ENCODE measurements around the gene CFAP45. TPM values are rescaled to one million over a fixed set of nuclear protein-coding genes. Genes with fewer than 3 reads are reported as not detected.

The CFAP45 gene
- total RNA-seq, 2 donors from 2014 or later = 0.38 to 3.0 TPM

GRCh38 chr1:159923203-159924024, 23.4 kb upstream of the CFAP45 start:
- H3K27me3 Mint-ChIP-seq = no peaks in the 10 kb centered on the region
- H3K9me3 Mint-ChIP-seq = no peaks in the 10 kb centered on the region
- peaks cover 7% of the 10 kb centered on the region for H3K36me3 Mint-ChIP-seq
- DNase-seq (ENCODE audit: low spot score) = peak; percentile 85
- H3K4me3 Mint-ChIP-seq = peak overlapping the region; percentile 93
- H3K4me1 Mint-ChIP-seq (ENCODE audit: low read depth in 2 of 2) = peaks cover 55 to 67% of the 10 kb centered on the region in 2 donors
- H3K27ac Mint-ChIP-seq = peak overlapping the region; percentile 89 to 95
- peak; percentile 43 to 44 for ATAC-seq

- H3K9me3 Mint-ChIP-seq = no peaks in the 10 kb centered on the region
- H3K27me3 Mint-ChIP-seq = no peaks in the 10 kb centered on the region
- H3K4me3 Mint-ChIP-seq = peak overlapping the region; percentile 93
- peaks cover 63 to 74% of the 10 kb centered on the region in 2 donors for H3K4me1 Mint-ChIP-seq (ENCODE audit: low read depth in 2 of 2)
- no peak for DNase-seq (ENCODE audit: low spot score)
- ATAC-seq = no peak
- H3K36me3 Mint-ChIP-seq = peaks cover 15% of the 10 kb centered on the region
- H3K27ac Mint-ChIP-seq = peak overlapping the region; percentile 89 to 95
Measured at GRCh38 chr1:159922511-159923202, 22.7 kb upstream of the CFAP45 start.

- ATAC-seq = no peak
- no peaks in the 10 kb centered on the region for H3K9me3 Mint-ChIP-seq
- H3K4me3 Mint-ChIP-seq = peak overlapping the region; percentile 93
- no peak for DNase-seq (ENCODE audit: low spot score)
- peak overlapping the region; percentile 89 to 95 for H3K27ac Mint-ChIP-seq
- H3K4me1 Mint-ChIP-seq (ENCODE audit: low read depth in 2 of 2) = peaks cover 66 to 76% of the 10 kb centered on the region in 2 donors
- peaks cover 15% of the 10 kb centered on the region for H3K36me3 Mint-ChIP-seq
- H3K27me3 Mint-ChIP-seq = no peaks in the 10 kb centered on the region
Measured at GRCh38 chr1:159921700-159922504, 21.9 kb upstream of the CFAP45 start.

- ATAC-seq = no peak
- no peak for DNase-seq (ENCODE audit: low spot score)
- Mint-ChIP-seq H3K27me3 (no peaks in the 10 kb centered on the region), H3K27ac (peak overlapping the region; percentile 89 to 95), H3K36me3 (peaks cover 15% of the 10 kb centered on the region), H3K9me3 (no peaks in the 10 kb centered on the region), H3K4me1 (ENCODE audit: low read depth in 2 of 2) (peaks cover 60 to 69% of the 10 kb centered on the region in 2 donors), H3K4me3 (peak overlapping the region; percentile 93)
Measured at GRCh38 chr1:159921251-159921650, 21.3 kb upstream of the CFAP45 start.

GRCh38 chr1:159920651-159921050, 20.7 kb upstream of the CFAP45 start:
- Mint-ChIP-seq H3K9me3 (no peaks in the 10 kb centered on the region), H3K27me3 (no peaks in the 10 kb centered on the region), H3K4me1 (ENCODE audit: low read depth in 2 of 2) (peaks cover 54 to 63% of the 10 kb centered on the region in 2 donors), H3K4me3 (peak overlapping the region; percentile 93), H3K36me3 (peaks cover 15% of the 10 kb centered on the region), H3K27ac (peak overlapping the region; percentile 89 to 95)
- DNase-seq (ENCODE audit: low spot score) (no peak), ATAC-seq (no peak)

- no peaks in the 10 kb centered on the region for H3K9me3 Mint-ChIP-seq
- H3K36me3 Mint-ChIP-seq = peaks cover 15% of the 10 kb centered on the region
- H3K4me3 Mint-ChIP-seq = no peak overlapping the region
- H3K27ac Mint-ChIP-seq = no peak overlapping the region
- H3K27me3 Mint-ChIP-seq = no peaks in the 10 kb centered on the region
- ATAC-seq (no peak), DNase-seq (ENCODE audit: low spot score) (no peak)
- H3K4me1 Mint-ChIP-seq (ENCODE audit: low read depth in 2 of 2) = peaks cover 49 to 59% of the 10 kb centered on the region in 2 donors
Measured at GRCh38 chr1:159920202-159920601, 20.2 kb upstream of the CFAP45 start.

GRCh38 chr1:159919236-159919865, 19.4 kb upstream of the CFAP45 start:
- no peaks in the 10 kb centered on the region for H3K27me3 Mint-ChIP-seq
- no peak overlapping the region for H3K4me3 Mint-ChIP-seq
- ATAC-seq (no peak), DNase-seq (ENCODE audit: low spot score) (no peak)
- H3K27ac Mint-ChIP-seq = no peak overlapping the region
- peaks cover 52 to 59% of the 10 kb centered on the region in 2 donors for H3K4me1 Mint-ChIP-seq (ENCODE audit: low read depth in 2 of 2)
- H3K36me3 Mint-ChIP-seq = peaks cover 18% of the 10 kb centered on the region
- no peaks in the 10 kb centered on the region for H3K9me3 Mint-ChIP-seq

GRCh38 chr1:159918352-159919200, 18.6 kb upstream of the CFAP45 start:
- Mint-ChIP-seq H3K36me3 (peaks cover 15% of the 10 kb centered on the region), H3K4me3 (no peak overlapping the region), H3K27ac (peak overlapping the region; percentile 20 to 65), H3K9me3 (no peaks in the 10 kb centered on the region), H3K4me1 (ENCODE audit: low read depth in 2 of 2) (peaks cover 52 to 54% of the 10 kb centered on the region in 2 donors), H3K27me3 (no peaks in the 10 kb centered on the region)
- ATAC-seq (no peak), DNase-seq (ENCODE audit: low spot score) (no peak)

- ATAC-seq (no peak), DNase-seq (ENCODE audit: low spot score) (no peak)
- H3K4me1 Mint-ChIP-seq (ENCODE audit: low read depth in 2 of 2) = peaks cover 48 to 52% of the 10 kb centered on the region in 2 donors
- H3K36me3 Mint-ChIP-seq = peaks cover 14% of the 10 kb centered on the region
- H3K27ac Mint-ChIP-seq = peak overlapping the region; percentile 20 to 65
- no peaks in the 10 kb centered on the region for H3K9me3 Mint-ChIP-seq
- H3K27me3 Mint-ChIP-seq = no peaks in the 10 kb centered on the region
- H3K4me3 Mint-ChIP-seq = no peak overlapping the region
Measured at GRCh38 chr1:159917533-159918351, 17.8 kb upstream of the CFAP45 start.

- no peak for ATAC-seq
- Mint-ChIP-seq H3K36me3 (peaks cover 14% of the 10 kb centered on the region), H3K9me3 (no peaks in the 10 kb centered on the region), H3K4me1 (ENCODE audit: low read depth in 2 of 2) (peaks cover 47 to 54% of the 10 kb centered on the region in 2 donors), H3K27ac (peak overlapping the region in 1 of 2 donors; percentile 38), H3K4me3 (no peak overlapping the region), H3K27me3 (no peaks in the 10 kb centered on the region)
- no peak for DNase-seq (ENCODE audit: low spot score)
Measured at GRCh38 chr1:159916242-159917051, 16.5 kb upstream of the CFAP45 start.

GRCh38 chr1:159915571-159916241, 15.7 kb upstream of the CFAP45 start:
- H3K27me3 Mint-ChIP-seq = no peaks in the 10 kb centered on the region
- no peak overlapping the region for H3K4me3 Mint-ChIP-seq
- H3K4me1 Mint-ChIP-seq (ENCODE audit: low read depth in 2 of 2) = peaks cover 47 to 54% of the 10 kb centered on the region in 2 donors
- peaks cover 14% of the 10 kb centered on the region for H3K36me3 Mint-ChIP-seq
- H3K27ac Mint-ChIP-seq = peak overlapping the region in 1 of 2 donors; percentile 38
- DNase-seq (ENCODE audit: low spot score) (no peak), ATAC-seq (no peak)
- H3K9me3 Mint-ChIP-seq = no peaks in the 10 kb centered on the region

Measured in natural killer cell treated with Interleukin-12 subunit alpha and Interleukin-12 subunit beta and Interleukin-15 and Interleukin-18, amount 100 ng/mL, for 72 hours (primary cell).